Occipital lobe (tissue), 2 donors: Measurements from ENCODE around the gene GOLGA8A. TPM values are rescaled to one million over a fixed set of nuclear protein-coding genes. Genes with fewer than 3 reads are reported as not detected.
"Not testable (repeated sequence)": the region's sequence is repeated elsewhere in the genome, so short reads cannot be mapped to it uniquely, and the experiment has no call there.

ENCODE experiments used
- DNase-seq: peaks from one replicate; lab custom pipeline; 2025; lab: John Stamatoyannopoulos, UW
- total RNA-seq: library from RNA; depleted of rRNA; stranded (reverse); fragments of >200 nt; gene quantifications from one replicate; pipeline ENCODE4 v1.2.3, GENCODE V29; 2014

The GOLGA8A gene
- 29.6 TPM for total RNA-seq

- peak; percentile 39 for DNase-seq
Measured at GRCh38 chr15:34437687-34438086, at the start of gene GOLGA8A. Gene GOLGA8A (minus strand): TSS chr15:34437808. CDS start chr15:34389691, 48,117 bp downstream.

- DNase-seq: no peak
Measured at GRCh38 chr15:34483644-34484043, 46.0 kb upstream of the GOLGA8A start.

- no peak for DNase-seq
Measured at GRCh38 chr15:34481370-34481769, 43.8 kb upstream of the GOLGA8A start.

GRCh38 chr15:34473840-34474239 lies 36.2 kb upstream of the GOLGA8A start:
- DNase-seq: no peak

GRCh38 chr15:34472947-34473346 lies 35.3 kb upstream of the GOLGA8A start:
- DNase-seq: no peak

- DNase-seq: no peak
Measured at GRCh38 chr15:34470892-34471291, 33.3 kb upstream of the GOLGA8A start.

- DNase-seq: no peak
Measured at GRCh38 chr15:34470091-34470490, 32.5 kb upstream of the GOLGA8A start.

- DNase-seq: no peak
Measured at GRCh38 chr15:34461730-34462129, 24.1 kb upstream of the GOLGA8A start.

- DNase-seq: no peak
Measured at GRCh38 chr15:34460451-34460850, 22.8 kb upstream of the GOLGA8A start.

GRCh38 chr15:34456658-34457057 lies 19.1 kb upstream of the GOLGA8A start:
- DNase-seq: no peak

GRCh38 chr15:34442891-34443290 lies 5.3 kb upstream of the GOLGA8A start:
- no peak for DNase-seq

GRCh38 chr15:34439878-34440277 lies 2.3 kb upstream of the GOLGA8A start:
- no peak for DNase-seq

- DNase-seq: peak; percentile 21
Measured at GRCh38 chr15:34436956-34437442, 609 bp downstream of the GOLGA8A start.

GRCh38 chr15:34436126-34436955 lies 1.3 kb downstream of the GOLGA8A start:
- no peak for DNase-seq

- DNase-seq: no peak
Measured at GRCh38 chr15:34435658-34436057, 1.9 kb downstream of the GOLGA8A start.

GRCh38 chr15:34434627-34435305 lies 2.8 kb downstream of the GOLGA8A start:
- no peak for DNase-seq

GRCh38 chr15:34433956-34434626 lies 3.5 kb downstream of the GOLGA8A start:
- DNase-seq: not testable (repeated sequence)

- not testable (repeated sequence) for DNase-seq
Measured at GRCh38 chr15:34430642-34431041, 7.0 kb downstream of the GOLGA8A start.

- not testable (repeated sequence) for DNase-seq
Measured at GRCh38 chr15:34423425-34424090, 14.1 kb downstream of the GOLGA8A start.

GRCh38 chr15:34420953-34421352 lies 16.7 kb downstream of the GOLGA8A start:
- not testable (repeated sequence) for DNase-seq

- not testable (repeated sequence) for DNase-seq
Measured at GRCh38 chr15:34418435-34418834, 19.2 kb downstream of the GOLGA8A start.
